ENCODE measurements around the gene GPC5.
A peak's percentile ranks its signal among the peaks of the same experiment; 100 is the strongest.
"Not testable (repeated sequence)": the region's sequence is repeated elsewhere in the genome, so short reads cannot be mapped to it uniquely, and the experiment has no call there.

Gene GPC5

GRCh38 chr13:92805766-92806165 is 1407.3 kb downstream of the GPC5 start:
- no peak for ATAC-seq

GRCh38 chr13:92806215-92806614 is 1407.8 kb downstream of the GPC5 start:
- ATAC-seq = peak in 1 of 2 donors; percentile 25

- ATAC-seq = no peak
Observed at GRCh38 chr13:92807353-92807752, 1408.9 kb downstream of the GPC5 start.

GRCh38 chr13:92807966-92808365 is 1409.5 kb downstream of the GPC5 start:
- no peak for ATAC-seq

- no peak for ATAC-seq
Observed at GRCh38 chr13:92821324-92821723, 1422.9 kb downstream of the GPC5 start.

- no peak for ATAC-seq
Observed at GRCh38 chr13:92823059-92823458, 1424.6 kb downstream of the GPC5 start.

- ATAC-seq = no peak
Observed at GRCh38 chr13:92825938-92826596, 1427.6 kb downstream of the GPC5 start.

- ATAC-seq = no peak
Observed at GRCh38 chr13:92827503-92827902, 1429.1 kb downstream of the GPC5 start.

GRCh38 chr13:92829930-92830329 is 1431.5 kb downstream of the GPC5 start:
- ATAC-seq = no peak

- no peak for ATAC-seq
Observed at GRCh38 chr13:92830821-92831220, 1432.4 kb downstream of the GPC5 start.

- no peak for ATAC-seq
Observed at GRCh38 chr13:92833071-92833470, 1434.7 kb downstream of the GPC5 start.

GRCh38 chr13:92836171-92836570 is 1437.8 kb downstream of the GPC5 start:
- no peak for ATAC-seq

GRCh38 chr13:92838786-92839185 is 1440.4 kb downstream of the GPC5 start:
- ATAC-seq = no peak

- ATAC-seq = no peak
Observed at GRCh38 chr13:92842145-92842544, 1443.7 kb downstream of the GPC5 start.

GRCh38 chr13:92843549-92843948 is 1445.1 kb downstream of the GPC5 start:
- ATAC-seq = no peak

- no peak for ATAC-seq
Observed at GRCh38 chr13:92849381-92849780, 1451.0 kb downstream of the GPC5 start.

GRCh38 chr13:92864584-92865284 is 1466.3 kb downstream of the GPC5 start:
- no peak for ATAC-seq

- ATAC-seq = no peak
Observed at GRCh38 chr13:92873029-92873428, 1474.6 kb downstream of the GPC5 start.

GRCh38 chr13:92886535-92887077 is 1488.2 kb downstream of the GPC5 start:
- no peak for ATAC-seq

- ATAC-seq = no peak
Observed at GRCh38 chr13:92894447-92894846, 1496.0 kb downstream of the GPC5 start.

- ATAC-seq = no peak
Observed at GRCh38 chr13:92896842-92897241, 1498.4 kb downstream of the GPC5 start.

GRCh38 chr13:92898946-92899345 is 1500.5 kb downstream of the GPC5 start:
- ATAC-seq = not testable (repeated sequence)

GRCh38 chr13:92900446-92900845 is 1502.0 kb downstream of the GPC5 start:
- no peak for ATAC-seq

GRCh38 chr13:92901739-92902138 is 1503.3 kb downstream of the GPC5 start:
- no peak for ATAC-seq
